WERI-Rb-1 (cell line): Measurements from ENCODE around the gene BPIFB2.
"Not testable (repeated sequence)": the region's sequence is repeated elsewhere in the genome, so short reads cannot be mapped to it uniquely, and the experiment has no call there.

Experiments
- DNase-seq: peaks from one replicate; pipeline ENCODE4 v3.0.0-alpha.2; 2020
- H3K27ac ChIP-seq: fragments of 250-450 bp; sonication (Bioruptor Pico); 2 replicates; pipeline ENCODE4 v1.5.1; 2020; ENCODE audit warnings: mild to moderate bottlenecking, moderate library complexity
- H3K27me3 ChIP-seq: fragments of 250-450 bp; sonication (Bioruptor Pico); 2 replicates; pipeline ENCODE4 v1.5.1; 2021; ENCODE audit warnings: mild to moderate bottlenecking, low read depth, moderate library complexity; ENCODE audit not compliant: insufficient read depth, severe bottlenecking
- H3K36me3 ChIP-seq: fragments of 250-450 bp; sonication (Bioruptor Pico); 2 replicates; pipeline ENCODE4 v1.5.1; 2020; ENCODE audit warnings: mild to moderate bottlenecking, moderate library complexity
- H3K4me3 ChIP-seq: 2 replicates; pipeline ENCODE4 v1.5.1; 2011; ENCODE audit warnings: low read depth, mild to moderate bottlenecking, control low read depth, low read length
- H3K9me3 ChIP-seq: fragments of 250-450 bp; sonication (Bioruptor Pico); 2 replicates; pipeline ENCODE4 v1.5.1; 2021; ENCODE audit warnings: mild to moderate bottlenecking, moderate library complexity; ENCODE audit not compliant: severe bottlenecking
- CTCF ChIP-seq: IDR thresholded peaks from 2 replicates; pipeline ENCODE4 v1.5.1; 2011; ENCODE audit warnings: low read depth, mild to moderate bottlenecking, control low read depth, inconsistent platforms, low read length

The BPIFB2 gene

GRCh38 chr20:33043731-33044181 is 36.3 kb downstream of the BPIFB2 start:
- H3K27ac ChIP-seq = no peak overlapping the region
- H3K27me3 ChIP-seq = no peaks in the 10 kb centered on the region

GRCh38 chr20:33045129-33045721 is 37.7 kb downstream of the BPIFB2 start:
- not testable (repeated sequence) for H3K27ac ChIP-seq, H3K36me3 ChIP-seq, H3K4me3 ChIP-seq, DNase-seq, H3K27me3 ChIP-seq
- H3K9me3 ChIP-seq = peaks cover 11% of the 10 kb centered on the region

More at GRCh38 chr20:33043731-33044181, 36.3 kb downstream of the BPIFB2 start:
- Histone ChIP-seq H3K36me3 (no peaks in the 10 kb centered on the region), H3K4me3 (no peak overlapping the region), H3K9me3 (peaks cover 11% of the 10 kb centered on the region)
- no peak for DNase-seq
- TF ChIP-seq CTCF = no peak

GRCh38 chr20:33046412-33046811 is 38.9 kb downstream of the BPIFB2 start:
- no peak for TF ChIP-seq CTCF
- Histone ChIP-seq H3K9me3 (peaks cover 11% of the 10 kb centered on the region), H3K36me3 (no peaks in the 10 kb centered on the region), H3K4me3 (no peak overlapping the region), H3K27ac (no peak overlapping the region), H3K27me3 (no peaks in the 10 kb centered on the region)
- DNase-seq = no peak

GRCh38 chr20:33051333-33051732 is 43.8 kb downstream of the BPIFB2 start:
- no peak for TF ChIP-seq CTCF
- no peak overlapping the region for H3K27ac ChIP-seq
- no peak overlapping the region for H3K4me3 ChIP-seq
- DNase-seq = no peak
- H3K9me3 ChIP-seq = no peaks in the 10 kb centered on the region
- H3K27me3 ChIP-seq = no peaks in the 10 kb centered on the region
- H3K36me3 ChIP-seq = no peaks in the 10 kb centered on the region

GRCh38 chr20:33053291-33054106 is 46.0 kb downstream of the BPIFB2 start, which contains the start of gene BPIFB3:
Gene BPIFB3 (plus strand): TSS chr20:33053903. CDS start chr20:33055436, 1,533 bp downstream.
- Histone ChIP-seq H3K27ac (no peak within 1 kb of the TSS), H3K9me3 (no peaks in the 10 kb centered on the region), H3K27me3 (no peaks in the 10 kb centered on the region), H3K36me3 (no peaks in the 10 kb centered on the region), H3K4me3 (no peak within 1 kb of the TSS)
- no peak for DNase-seq
- no peak for TF ChIP-seq CTCF

- Histone ChIP-seq H3K27ac (no peak overlapping the region), H3K9me3 (no peaks in the 10 kb centered on the region), H3K36me3 (no peaks in the 10 kb centered on the region), H3K4me3 (no peak overlapping the region), H3K27me3 (no peaks in the 10 kb centered on the region)
- DNase-seq = no peak
- no peak for TF ChIP-seq CTCF
These were observed 46.9 kb downstream of the BPIFB2 start for GRCh38 chr20:33054381-33054780.
